Measurements from ENCODE around the gene B3GNT9.

The B3GNT9 gene

GRCh38 chr16:67112591-67113399 lies 38.0 kb downstream of the B3GNT9 start:
- DNase-seq (ENCODE audit: low read depth) = no peak

GRCh38 chr16:67111951-67112444 lies 38.8 kb downstream of the B3GNT9 start:
- DNase-seq (ENCODE audit: low read depth) = no peak

GRCh38 chr16:67109407-67110135 lies 41.2 kb downstream of the B3GNT9 start, which contains the start of gene PHAF1:
PHAF1 (plus strand) TSS chr16:67109941; CDS start chr16:67110176, 235 bp downstream.
- peak; percentile 89 for DNase-seq (ENCODE audit: low read depth)

GRCh38 chr16:67108931-67109406 lies 41.8 kb downstream of the B3GNT9 start:
- no peak for DNase-seq (ENCODE audit: low read depth)

- no peak for DNase-seq (ENCODE audit: low read depth)
Observed at GRCh38 chr16:67108489-67108888, 42.3 kb downstream of the B3GNT9 start.

GRCh38 chr16:67105881-67106280 lies 44.9 kb downstream of the B3GNT9 start:
- no peak for DNase-seq (ENCODE audit: low read depth)

- no peak for DNase-seq (ENCODE audit: low read depth)
Observed at GRCh38 chr16:67105246-67105645, 45.6 kb downstream of the B3GNT9 start.

- DNase-seq (ENCODE audit: low read depth) = no peak
Observed at GRCh38 chr16:67104845-67105244, 46.0 kb downstream of the B3GNT9 start.

- peak; percentile 54 for DNase-seq (ENCODE audit: low read depth)
Observed at GRCh38 chr16:67104061-67104460, 46.7 kb downstream of the B3GNT9 start.

- DNase-seq (ENCODE audit: low read depth) = peak; percentile 85
Observed at GRCh38 chr16:67101311-67102082, 49.3 kb downstream of the B3GNT9 start.

- DNase-seq (ENCODE audit: low read depth) = no peak
Observed at GRCh38 chr16:67100569-67101310, 50.1 kb downstream of the B3GNT9 start.

- DNase-seq (ENCODE audit: low read depth) = no peak
Observed at GRCh38 chr16:67098599-67098998, 52.2 kb downstream of the B3GNT9 start.

Data from EH (cell line).